ENCODE data around the gene CLDN19.

DNA sequence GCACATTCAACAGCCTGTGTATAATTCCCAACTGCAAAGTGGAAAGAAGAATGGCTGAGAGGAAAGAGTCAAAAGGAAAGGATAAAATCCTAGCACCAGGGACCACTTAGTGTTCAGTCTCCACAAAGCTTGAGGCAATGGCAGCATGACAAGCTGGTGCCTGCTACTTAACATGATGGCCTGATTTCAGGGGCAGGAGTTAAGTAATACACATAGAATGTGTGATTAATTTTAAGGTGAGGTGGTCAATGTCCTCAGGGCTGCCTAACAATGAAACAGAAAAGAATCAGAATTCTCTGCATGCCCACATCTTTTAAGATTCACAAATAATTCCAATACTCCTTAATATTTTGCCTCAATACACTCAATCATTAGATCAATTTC lies 17.8 kb upstream of the CLDN19 start:
- TF ChIP-seq, protein P1, sequence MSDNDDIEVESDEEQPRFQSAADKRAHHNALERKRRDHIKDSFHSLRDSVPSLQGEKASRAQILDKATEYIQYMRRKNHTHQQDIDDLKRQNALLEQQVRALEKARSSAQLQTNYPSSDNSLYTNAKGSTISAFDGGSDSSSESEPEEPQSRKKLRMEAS (IDR thresholded peaks at IDR 0.05) = no peak
- TF ChIP-seq, protein P2, sequence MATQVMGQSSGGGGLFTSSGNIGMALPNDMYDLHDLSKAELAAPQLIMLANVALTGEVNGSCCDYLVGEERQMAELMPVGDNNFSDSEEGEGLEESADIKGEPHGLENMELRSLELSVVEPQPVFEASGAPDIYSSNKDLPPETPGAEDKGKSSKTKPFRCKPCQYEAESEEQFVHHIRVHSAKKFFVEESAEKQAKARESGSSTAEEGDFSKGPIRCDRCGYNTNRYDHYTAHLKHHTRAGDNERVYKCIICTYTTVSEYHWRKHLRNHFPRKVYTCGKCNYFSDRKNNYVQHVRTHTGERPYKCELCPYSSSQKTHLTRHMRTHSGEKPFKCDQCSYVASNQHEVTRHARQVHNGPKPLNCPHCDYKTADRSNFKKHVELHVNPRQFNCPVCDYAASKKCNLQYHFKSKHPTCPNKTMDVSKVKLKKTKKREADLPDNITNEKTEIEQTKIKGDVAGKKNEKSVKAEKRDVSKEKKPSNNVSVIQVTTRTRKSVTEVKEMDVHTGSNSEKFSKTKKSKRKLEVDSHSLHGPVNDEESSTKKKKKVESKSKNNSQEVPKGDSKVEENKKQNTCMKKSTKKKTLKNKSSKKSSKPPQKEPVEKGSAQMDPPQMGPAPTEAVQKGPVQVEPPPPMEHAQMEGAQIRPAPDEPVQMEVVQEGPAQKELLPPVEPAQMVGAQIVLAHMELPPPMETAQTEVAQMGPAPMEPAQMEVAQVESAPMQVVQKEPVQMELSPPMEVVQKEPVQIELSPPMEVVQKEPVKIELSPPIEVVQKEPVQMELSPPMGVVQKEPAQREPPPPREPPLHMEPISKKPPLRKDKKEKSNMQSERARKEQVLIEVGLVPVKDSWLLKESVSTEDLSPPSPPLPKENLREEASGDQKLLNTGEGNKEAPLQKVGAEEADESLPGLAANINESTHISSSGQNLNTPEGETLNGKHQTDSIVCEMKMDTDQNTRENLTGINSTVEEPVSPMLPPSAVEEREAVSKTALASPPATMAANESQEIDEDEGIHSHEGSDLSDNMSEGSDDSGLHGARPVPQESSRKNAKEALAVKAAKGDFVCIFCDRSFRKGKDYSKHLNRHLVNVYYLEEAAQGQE (IDR thresholded peaks at IDR 0.05; ENCODE audit: low read depth) = no peak
- TF ChIP-seq EP300 (IDR thresholded peaks at IDR 0.05; ENCODE audit: borderline replicate concordance) (no peak), TAF1 (IDR thresholded peaks at IDR 0.05; ENCODE audit: low read depth) (no peak), EGR1 (IDR thresholded peaks at IDR 0.05) (no peak), CEBPB (IDR thresholded peaks at IDR 0.05) (no peak), RAD21 (IDR thresholded peaks at IDR 0.05; ENCODE audit: low read depth) (no peak)
- TF ChIP-seq, protein P3, sequence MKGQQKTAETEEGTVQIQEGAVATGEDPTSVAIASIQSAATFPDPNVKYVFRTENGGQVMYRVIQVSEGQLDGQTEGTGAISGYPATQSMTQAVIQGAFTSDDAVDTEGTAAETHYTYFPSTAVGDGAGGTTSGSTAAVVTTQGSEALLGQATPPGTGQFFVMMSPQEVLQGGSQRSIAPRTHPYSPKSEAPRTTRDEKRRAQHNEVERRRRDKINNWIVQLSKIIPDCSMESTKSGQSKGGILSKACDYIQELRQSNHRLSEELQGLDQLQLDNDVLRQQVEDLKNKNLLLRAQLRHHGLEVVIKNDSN (IDR thresholded peaks at IDR 0.05) = no peak
